Measurements from ENCODE around the gene KRT86.

The KRT86 gene

GRCh38 chr12:52354200-52354599 lies 79.8 kb downstream of the KRT86 start:
- intact Hi-C loops (cut with DNase I; ENCODE audit: low total_unique reads), result no loop called here
- Histone ChIP-seq H3K4me3 (no peak overlapping the region), H3K4me1 (peaks cover 0 to 17% (median 9%) of the 10 kb centered on the region in 4 donors), H3K36me3 (no peaks in the 10 kb centered on the region), H3K27ac (no peak overlapping the region), H3K9me3 (no peaks in the 10 kb centered on the region), H3K27me3 (peaks cover 0 to 20% of the 10 kb centered on the region in 2 donors)
- peak in 1 of 2 donors; percentile 48 for DNase-seq
- TF ChIP-seq, protein P1, sequence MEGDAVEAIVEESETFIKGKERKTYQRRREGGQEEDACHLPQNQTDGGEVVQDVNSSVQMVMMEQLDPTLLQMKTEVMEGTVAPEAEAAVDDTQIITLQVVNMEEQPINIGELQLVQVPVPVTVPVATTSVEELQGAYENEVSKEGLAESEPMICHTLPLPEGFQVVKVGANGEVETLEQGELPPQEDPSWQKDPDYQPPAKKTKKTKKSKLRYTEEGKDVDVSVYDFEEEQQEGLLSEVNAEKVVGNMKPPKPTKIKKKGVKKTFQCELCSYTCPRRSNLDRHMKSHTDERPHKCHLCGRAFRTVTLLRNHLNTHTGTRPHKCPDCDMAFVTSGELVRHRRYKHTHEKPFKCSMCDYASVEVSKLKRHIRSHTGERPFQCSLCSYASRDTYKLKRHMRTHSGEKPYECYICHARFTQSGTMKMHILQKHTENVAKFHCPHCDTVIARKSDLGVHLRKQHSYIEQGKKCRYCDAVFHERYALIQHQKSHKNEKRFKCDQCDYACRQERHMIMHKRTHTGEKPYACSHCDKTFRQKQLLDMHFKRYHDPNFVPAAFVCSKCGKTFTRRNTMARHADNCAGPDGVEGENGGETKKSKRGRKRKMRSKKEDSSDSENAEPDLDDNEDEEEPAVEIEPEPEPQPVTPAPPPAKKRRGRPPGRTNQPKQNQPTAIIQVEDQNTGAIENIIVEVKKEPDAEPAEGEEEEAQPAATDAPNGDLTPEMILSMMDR (IDR thresholded peaks at IDR 0.05), result no peak

GRCh38 chr12:52355176-52355575 lies 80.7 kb downstream of the KRT86 start:
- TF ChIP-seq, protein P1 (IDR thresholded peaks at IDR 0.05), result no peak
- Histone ChIP-seq H3K9me3 (no peaks in the 10 kb centered on the region), H3K27ac (no peak overlapping the region), H3K4me3 (no peak overlapping the region), H3K27me3 (peaks cover 0 to 26% of the 10 kb centered on the region in 2 donors), H3K36me3 (no peaks in the 10 kb centered on the region), H3K4me1 (peaks cover 0 to 17% (median 9%) of the 10 kb centered on the region in 4 donors)
- intact Hi-C loops (cut with DNase I; ENCODE audit: low total_unique reads), result no loop called here
- DNase-seq, result peak in 1 of 2 donors; percentile 21

- peak in 1 of 2 donors; percentile 53 for DNase-seq
- TF ChIP-seq, protein P1 (IDR thresholded peaks at IDR 0.05), result no peak
- intact Hi-C loops (cut with DNase I; ENCODE audit: low total_unique reads), result no loop called here
- peaks cover 0 to 13% (median 8%) of the 10 kb centered on the region in 4 donors for H3K4me1 ChIP-seq
- H3K27me3 ChIP-seq, result peaks cover 0 to 36% of the 10 kb centered on the region in 2 donors
- H3K9me3 ChIP-seq, result no peaks in the 10 kb centered on the region
- no peak overlapping the region for H3K27ac ChIP-seq
- no peak overlapping the region for H3K4me3 ChIP-seq
- H3K36me3 ChIP-seq, result no peaks in the 10 kb centered on the region
Measured at GRCh38 chr12:52356031-52356761, 81.8 kb downstream of the KRT86 start.

DNA sequence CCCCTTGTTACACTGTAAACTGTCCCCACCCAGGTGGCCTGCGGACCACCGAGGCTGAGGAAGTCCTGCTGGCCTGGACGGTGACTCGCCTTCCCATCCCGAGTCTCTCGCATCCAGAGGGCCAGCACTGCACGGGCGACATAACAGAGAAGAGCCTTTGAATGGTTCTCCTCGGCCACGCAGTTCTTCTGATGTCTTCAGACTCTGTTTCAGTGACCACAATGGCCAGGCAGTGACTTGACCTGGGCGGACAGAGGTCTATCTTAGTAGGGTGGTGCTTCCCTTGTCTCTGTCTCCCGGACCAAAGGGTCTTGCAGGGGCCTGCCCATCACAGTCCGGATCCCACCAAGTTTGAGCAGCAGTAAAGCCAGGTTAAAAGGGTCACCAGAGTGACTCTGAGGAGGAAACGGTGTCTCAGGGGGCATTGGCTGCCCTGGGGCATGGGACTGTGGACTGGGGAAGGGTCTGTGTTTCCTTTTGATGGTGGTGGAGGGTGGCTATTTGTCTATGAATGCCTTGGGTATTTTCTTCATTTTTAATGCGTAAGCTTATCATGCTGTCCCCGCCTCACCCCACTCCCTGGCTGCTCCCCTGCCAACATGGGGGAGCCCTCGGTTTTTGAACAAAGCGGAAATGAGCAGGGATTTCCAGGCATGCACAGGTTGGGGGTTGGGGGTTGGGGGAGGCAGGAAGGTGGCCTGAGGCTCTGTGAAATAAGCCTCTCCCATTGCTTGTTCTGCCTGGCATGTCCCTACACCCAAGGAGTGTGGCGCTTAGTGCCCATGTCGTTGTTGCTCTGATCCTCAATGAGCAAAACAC lies 82.5 kb downstream of the KRT86 start:
- Histone ChIP-seq H3K27ac (no peak overlapping the region), H3K36me3 (no peaks in the 10 kb centered on the region), H3K4me1 (peaks cover 0 to 5% (median under 1%) of the 10 kb centered on the region in 4 donors), H3K27me3 (peaks cover 0 to 36% of the 10 kb centered on the region in 2 donors), H3K4me3 (no peak overlapping the region), H3K9me3 (no peaks in the 10 kb centered on the region)
- peak in 1 of 2 donors; percentile 45 for DNase-seq
- TF ChIP-seq, protein P1 (IDR thresholded peaks at IDR 0.05), result no peak
- intact Hi-C loops (cut with DNase I; ENCODE audit: low total_unique reads), result no loop called here
